PC-3 (cell line): ENCODE results near the gene CDK14.

Source experiments
- EZH2 ChIP-seq: fragments of 300-600 bp; sonication (generic); IDR thresholded peaks from one replicate; pipeline ENCODE4 v1.6.1; 2017; ENCODE audit warnings: antibody characterized with exemption, mild to moderate bottlenecking, low read length; ENCODE audit not compliant: unreplicated experiment
- TF ChIP-seq, protein P1 (sequence below): fragments of 300-600 bp; sonication (generic); conservative IDR thresholded peaks from 2 replicates; pipeline ENCODE4 v1.5.1; 2017; ENCODE audit warnings: antibody characterized with exemption, low read depth, mild to moderate bottlenecking, low read length

GRCh38 chr7:91062713-91063112 lies 466.6 kb downstream of the CDK14 start:
- TF ChIP-seq, protein P1, sequence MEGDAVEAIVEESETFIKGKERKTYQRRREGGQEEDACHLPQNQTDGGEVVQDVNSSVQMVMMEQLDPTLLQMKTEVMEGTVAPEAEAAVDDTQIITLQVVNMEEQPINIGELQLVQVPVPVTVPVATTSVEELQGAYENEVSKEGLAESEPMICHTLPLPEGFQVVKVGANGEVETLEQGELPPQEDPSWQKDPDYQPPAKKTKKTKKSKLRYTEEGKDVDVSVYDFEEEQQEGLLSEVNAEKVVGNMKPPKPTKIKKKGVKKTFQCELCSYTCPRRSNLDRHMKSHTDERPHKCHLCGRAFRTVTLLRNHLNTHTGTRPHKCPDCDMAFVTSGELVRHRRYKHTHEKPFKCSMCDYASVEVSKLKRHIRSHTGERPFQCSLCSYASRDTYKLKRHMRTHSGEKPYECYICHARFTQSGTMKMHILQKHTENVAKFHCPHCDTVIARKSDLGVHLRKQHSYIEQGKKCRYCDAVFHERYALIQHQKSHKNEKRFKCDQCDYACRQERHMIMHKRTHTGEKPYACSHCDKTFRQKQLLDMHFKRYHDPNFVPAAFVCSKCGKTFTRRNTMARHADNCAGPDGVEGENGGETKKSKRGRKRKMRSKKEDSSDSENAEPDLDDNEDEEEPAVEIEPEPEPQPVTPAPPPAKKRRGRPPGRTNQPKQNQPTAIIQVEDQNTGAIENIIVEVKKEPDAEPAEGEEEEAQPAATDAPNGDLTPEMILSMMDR = no peak
- TF ChIP-seq EZH2 = no peak
